ENCODE data around the gene TTK.

TTK gene

DNA sequence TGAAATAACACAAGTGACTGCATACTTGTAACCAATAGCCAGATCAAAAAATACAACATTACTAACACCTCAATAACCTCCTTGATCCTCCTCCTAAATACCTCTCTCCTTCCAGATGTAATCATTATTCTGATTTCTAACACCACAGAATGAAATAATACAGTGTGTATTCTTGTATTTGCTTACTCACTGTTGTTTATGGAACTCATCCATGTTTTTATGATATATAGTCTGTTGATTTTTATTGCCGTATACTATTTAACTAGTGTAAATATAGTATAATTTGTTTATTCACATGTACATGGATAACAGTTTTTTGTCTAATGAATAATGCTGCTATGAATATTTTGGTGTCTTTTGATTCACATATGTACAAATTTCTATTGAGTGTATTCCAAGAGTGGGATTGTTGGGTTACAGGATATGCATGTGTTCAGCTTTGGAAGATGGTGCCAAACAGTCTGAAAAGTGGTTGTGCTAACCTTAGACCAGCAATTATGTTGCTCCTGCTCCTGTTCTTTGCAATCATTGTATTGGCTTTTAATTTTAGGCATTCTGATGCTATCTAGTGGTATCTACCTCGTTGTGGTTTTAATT lies 11.5 kb downstream of the TTK start:
- POLR2A ChIA-PET: no interaction called here
- TF ChIP-seq, protein P1, sequence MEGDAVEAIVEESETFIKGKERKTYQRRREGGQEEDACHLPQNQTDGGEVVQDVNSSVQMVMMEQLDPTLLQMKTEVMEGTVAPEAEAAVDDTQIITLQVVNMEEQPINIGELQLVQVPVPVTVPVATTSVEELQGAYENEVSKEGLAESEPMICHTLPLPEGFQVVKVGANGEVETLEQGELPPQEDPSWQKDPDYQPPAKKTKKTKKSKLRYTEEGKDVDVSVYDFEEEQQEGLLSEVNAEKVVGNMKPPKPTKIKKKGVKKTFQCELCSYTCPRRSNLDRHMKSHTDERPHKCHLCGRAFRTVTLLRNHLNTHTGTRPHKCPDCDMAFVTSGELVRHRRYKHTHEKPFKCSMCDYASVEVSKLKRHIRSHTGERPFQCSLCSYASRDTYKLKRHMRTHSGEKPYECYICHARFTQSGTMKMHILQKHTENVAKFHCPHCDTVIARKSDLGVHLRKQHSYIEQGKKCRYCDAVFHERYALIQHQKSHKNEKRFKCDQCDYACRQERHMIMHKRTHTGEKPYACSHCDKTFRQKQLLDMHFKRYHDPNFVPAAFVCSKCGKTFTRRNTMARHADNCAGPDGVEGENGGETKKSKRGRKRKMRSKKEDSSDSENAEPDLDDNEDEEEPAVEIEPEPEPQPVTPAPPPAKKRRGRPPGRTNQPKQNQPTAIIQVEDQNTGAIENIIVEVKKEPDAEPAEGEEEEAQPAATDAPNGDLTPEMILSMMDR (IDR thresholded peaks at IDR 0.05; ENCODE audit: control extremely low read depth, extremely low read depth, low read depth, missing control alignments): no peak
- DNase-seq (ENCODE audit: extremely low spot score): no peak
- CTCF ChIA-PET: interaction anchor here (1.2 kb wide), 1 partner anchor 13 kb away, joined by 3 read pairs; no protein-coding TSS in a partner anchor

DNA sequence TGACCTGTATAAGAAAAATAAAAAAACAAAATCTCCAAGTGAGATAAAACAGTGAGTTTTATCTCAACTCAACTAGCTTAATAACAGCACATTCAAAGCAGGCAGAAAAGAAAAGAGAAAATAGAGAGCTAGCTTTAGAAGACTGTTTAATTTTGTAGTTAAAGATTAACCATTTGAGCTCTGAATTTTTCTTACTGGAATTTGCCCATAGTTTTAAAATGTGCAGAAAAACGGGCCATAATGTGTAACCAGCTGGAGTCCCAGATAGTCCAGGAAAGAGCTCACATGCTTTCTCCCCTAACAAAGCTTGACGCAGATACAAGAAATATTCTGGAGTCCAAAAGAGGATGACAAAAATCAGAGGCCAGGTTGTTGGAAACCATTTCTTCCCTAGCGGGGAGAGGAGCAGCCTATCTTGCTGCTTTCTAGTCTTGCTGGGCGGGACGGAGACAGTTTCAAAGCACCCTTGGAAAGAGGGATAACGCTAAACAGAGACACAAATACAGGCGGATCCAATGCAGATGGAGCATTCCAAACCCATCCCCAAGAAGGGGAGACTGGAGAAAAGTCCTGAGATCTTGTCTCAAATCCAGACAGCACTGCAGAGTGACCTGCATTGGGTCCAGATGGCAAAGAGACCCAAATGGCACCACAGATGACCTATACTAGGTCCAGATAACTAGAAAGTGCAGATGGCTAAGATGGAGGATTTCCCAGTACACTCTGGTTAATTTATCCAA lies 16.1 kb downstream of the TTK start:
- DNase-seq (ENCODE audit: extremely low spot score): no peak
- ChIA-PET CTCF (interaction anchor here (0.8 to 1.9 kb wide), 4 partner anchors 8 to 23 kb away, joined by 3 to 6 read pairs (median 3); no protein-coding TSS in a partner anchor), POLR2A (no interaction called here)
- TF ChIP-seq, protein P1 (IDR thresholded peaks at IDR 0.05; ENCODE audit: control extremely low read depth, extremely low read depth, low read depth, missing control alignments): no peak

DNA sequence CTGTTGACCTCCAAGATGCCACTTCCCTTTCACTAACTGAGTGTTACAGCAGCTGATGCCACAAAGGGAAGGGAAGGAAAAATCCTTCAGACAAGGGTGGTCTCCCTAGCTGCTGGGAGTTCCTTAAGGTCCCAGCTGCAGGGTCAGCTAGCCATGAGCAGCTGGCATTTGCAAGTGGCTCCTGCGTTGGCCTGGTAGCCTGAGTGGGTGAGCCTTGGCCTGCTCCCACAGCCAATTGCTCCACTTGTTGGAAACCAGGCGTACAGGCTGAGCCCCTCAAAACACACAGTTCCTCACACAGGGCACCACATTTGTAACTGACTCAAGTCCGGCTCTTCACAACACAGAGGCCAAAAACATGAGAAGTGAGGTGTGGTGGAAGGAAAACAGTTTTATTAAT lies 16.7 kb downstream of the TTK start:
- ChIA-PET CTCF (interaction anchor here (1.9 kb wide), 1 partner anchor 9 kb away, joined by 6 read pairs; no protein-coding TSS in a partner anchor), POLR2A (no interaction called here)
- no peak for DNase-seq (ENCODE audit: extremely low spot score)
- TF ChIP-seq, protein P1 (IDR thresholded peaks at IDR 0.05; ENCODE audit: control extremely low read depth, extremely low read depth, low read depth, missing control alignments): no peak

DNA sequence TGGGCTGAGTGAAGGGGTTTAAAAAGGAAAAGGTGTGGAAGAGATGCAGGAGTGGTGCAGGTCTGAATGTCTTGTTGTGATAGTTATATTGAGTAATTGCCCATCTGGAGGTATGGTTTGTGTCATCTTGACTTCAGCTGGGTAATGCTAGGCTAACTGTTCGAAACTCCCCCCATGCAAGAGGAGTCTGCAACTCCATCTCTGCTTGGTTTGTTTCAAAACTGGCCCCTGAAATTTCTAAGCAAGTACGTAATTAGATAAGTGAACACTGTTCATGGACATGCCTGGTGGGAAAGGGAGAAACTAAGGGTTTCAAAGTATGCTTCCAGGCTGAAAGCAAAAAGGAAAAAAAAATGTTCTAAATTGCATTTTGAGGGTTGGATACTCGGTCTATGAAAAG lies 17.1 kb downstream of the TTK start:
- ChIA-PET CTCF (interaction anchor here (1.9 kb wide), 1 partner anchor 9 kb away, joined by 6 read pairs; no protein-coding TSS in a partner anchor), POLR2A (no interaction called here)
- TF ChIP-seq, protein P1 (IDR thresholded peaks at IDR 0.05; ENCODE audit: control extremely low read depth, extremely low read depth, low read depth, missing control alignments): no peak
- DNase-seq (ENCODE audit: extremely low spot score): no peak

DNA sequence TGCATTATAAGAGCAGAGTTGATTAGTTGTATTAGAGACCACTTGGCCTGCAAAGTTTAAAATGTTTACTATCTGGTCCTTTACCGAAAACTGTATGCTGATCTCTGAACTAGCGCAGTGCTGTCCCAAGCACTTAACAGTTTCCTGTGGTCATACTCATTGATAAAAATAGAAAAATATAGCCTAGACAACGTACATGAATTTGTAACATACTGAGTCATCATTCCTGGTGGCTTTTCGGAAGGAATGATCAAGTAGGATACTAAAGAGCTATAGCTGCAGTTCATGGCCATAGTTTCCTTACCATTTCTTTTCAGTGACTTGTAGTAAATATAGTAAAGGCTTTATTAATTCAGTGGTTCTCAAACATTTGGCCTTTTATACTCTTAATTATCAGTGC lies 18.4 kb downstream of the TTK start:
- DNase-seq (ENCODE audit: extremely low spot score): no peak

DNA sequence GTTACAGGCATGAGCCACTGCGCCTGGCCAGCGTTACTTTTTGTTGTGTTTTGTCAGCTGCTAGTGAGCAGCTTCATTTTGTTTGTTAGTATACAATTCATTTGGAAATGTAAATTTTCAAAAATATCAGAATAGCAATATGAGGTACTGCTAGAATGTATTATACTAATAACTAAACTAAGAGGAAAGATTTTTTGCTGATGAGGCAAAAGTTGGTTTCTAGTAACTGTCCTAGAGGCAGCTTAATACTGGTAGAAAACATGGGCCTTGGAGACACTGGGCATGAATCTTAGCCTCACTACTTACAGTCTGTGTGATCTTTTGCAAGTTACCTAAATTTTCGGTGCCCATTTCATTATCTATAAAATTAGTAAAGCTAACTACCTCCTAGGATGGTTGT lies 24.1 kb downstream of the TTK start:
- POLR2A ChIA-PET: no interaction called here
- no peak for DNase-seq (ENCODE audit: extremely low spot score)
- CTCF ChIA-PET: interaction anchor here (1.1 to 2.8 kb wide), 5 partner anchors 9 to 80 kb away, joined by 3 to 6 read pairs (median 3); no protein-coding TSS in a partner anchor
- TF ChIP-seq, protein P1 (IDR thresholded peaks at IDR 0.05; ENCODE audit: control extremely low read depth, extremely low read depth, low read depth, missing control alignments): no peak

More for the DNA sequence above, 18.4 kb downstream of the TTK start:
- TF ChIP-seq, protein P1 (IDR thresholded peaks at IDR 0.05; ENCODE audit: control extremely low read depth, extremely low read depth, low read depth, missing control alignments): no peak
- ChIA-PET CTCF (interaction anchor here (1.0 to 1.1 kb wide), 2 partner anchors 10 to 74 kb away, joined by 3 read pairs; no protein-coding TSS in a partner anchor), POLR2A (no interaction called here)

Measured in GM10248 (cell line).